Natural killer cell (primary cell): Measurements from ENCODE around the gene C1QTNF5. TPM values are rescaled to one million over a fixed set of nuclear protein-coding genes. Genes with fewer than 3 reads are reported as not detected.

ENCODE experiments used
- ATAC-seq, 3 donors: fragments of 150-1000 bp in 2 of 3; fragments of 200-7000 bp in 1 of 3; cut with Tn5 transposase; 1 replicate in 1 of 3; 2 replicates in 2 of 3; pipeline ENCODE4 v1.10.0; 2021; ENCODE audit warnings: mild to moderate bottlenecking in 2 of 3, moderate library complexity in 2 of 3
- DNase-seq, 2 donors: peaks; one replicate each; pipeline versions ENCODE4 v3.0.0 to v3.0.0-alpha.2; 2013 to 2021; ENCODE audit warnings: mixed read lengths in 1 of 2
- H3K27ac ChIP-seq: one replicate; pipeline ENCODE4 v1.5.1; 2013; ENCODE audit warnings: mild to moderate bottlenecking, low read length
- H3K27me3 ChIP-seq: one replicate; pipeline ENCODE4 v1.6.1; 2013; ENCODE audit warnings: low read length; ENCODE audit not compliant: control insufficient read depth, insufficient read depth
- H3K36me3 ChIP-seq: one replicate; pipeline ENCODE4 v1.6.1; 2013; ENCODE audit warnings: low read length; ENCODE audit not compliant: control insufficient read depth, insufficient read depth
- H3K4me1 ChIP-seq: one replicate; pipeline ENCODE4 v1.6.1; 2013; ENCODE audit warnings: low read length; ENCODE audit not compliant: control insufficient read depth, insufficient read depth
- H3K4me3 ChIP-seq: one replicate; pipeline ENCODE4 v1.5.1; 2013; ENCODE audit warnings: low read length
- H3K9me3 ChIP-seq: one replicate; pipeline ENCODE4 v1.6.1; 2013; ENCODE audit warnings: low read length; ENCODE audit not compliant: control insufficient read depth, insufficient read depth
- H3K27ac Mint-ChIP-seq, 2 donors: one replicate each; pipeline ENCODE4 v1.8.0; 2022; ENCODE audit warnings: mild to moderate bottlenecking in 2 of 2, mixed read lengths in 2 of 2, moderate library complexity in 1 of 2
- H3K27me3 Mint-ChIP-seq, 2 donors: one replicate each; pipeline ENCODE4 v1.8.0; 2022; ENCODE audit warnings: low read depth in 2 of 2, mixed read lengths in 2 of 2
- H3K36me3 Mint-ChIP-seq: one replicate; pipeline ENCODE4 v1.8.0; 2022; ENCODE audit warnings: mixed read lengths
- H3K4me1 Mint-ChIP-seq, 2 donors: one replicate each; pipeline ENCODE4 v1.8.0; 2022; ENCODE audit warnings: mixed read lengths in 2 of 2
- H3K4me3 Mint-ChIP-seq: one replicate; pipeline ENCODE4 v1.8.0; 2022; ENCODE audit warnings: mild to moderate bottlenecking, moderate library complexity, mixed read lengths
- H3K9me3 Mint-ChIP-seq, 2 donors: one replicate each; pipeline ENCODE4 v1.8.0; 2022; ENCODE audit warnings: mixed read lengths in 2 of 2
- WGBS: methylation state at CpG from one replicate; pipeline ENCODE4 v1.1.7; 2013; ENCODE audit warnings: missing lambda C conversion rate; ENCODE audit not compliant: insufficient coverage; 5-methylcytosine and 5-hydroxymethylcytosine counted together
- intact Hi-C: fragments of 100-400 bp; cut with micrococcal nuclease; formaldehyde crosslinking; loops from one replicate; pipeline ENCODE4 v1.14.2; 2022
- total RNA-seq, 4 donors: library from RNA; stranded (reverse); fragments of 120-200 nt in 1 of 4; gene quantifications; one replicate each; pipeline versions ENCODE4 v1.2.3 to v1.2.4, GENCODE V29; 2013 to 2022
- TF ChIP-seq, protein P1 (sequence below): fragments of 200-600 bp; IDR thresholded peaks from one replicate; pipeline ENCODE4 v1.8.0; 2022; ENCODE audit warnings: antibody characterized with exemption

Gene C1QTNF5
- total RNA-seq, 3 donors from 2014 or later (not counting 1 experiment from before 2014, with no cell fraction given) = not detected

DNA sequence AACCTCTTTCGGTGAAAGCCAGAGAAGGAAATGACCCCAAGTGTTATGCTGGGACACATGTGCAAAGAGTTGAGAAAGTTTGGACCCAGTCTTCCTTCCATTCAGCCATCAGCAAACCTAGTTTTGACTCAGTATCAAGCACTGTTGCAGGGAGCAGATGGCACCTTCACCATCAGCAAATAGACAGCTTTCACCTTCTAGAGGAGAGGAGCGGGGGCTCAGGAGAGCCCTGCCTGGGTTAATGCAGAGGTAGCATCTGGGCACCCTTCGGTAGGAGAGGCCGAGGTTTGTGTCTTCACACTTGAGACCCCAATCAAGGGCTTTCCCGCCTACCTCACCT lies 22.0 kb upstream of the C1QTNF5 start:
- Histone ChIP-seq H3K27me3 (peaks cover 27% of the 10 kb centered on the region), H3K4me1 (peaks cover 11% of the 10 kb centered on the region), H3K4me3 (no peak overlapping the region), H3K36me3 (no peaks in the 10 kb centered on the region), H3K27ac (no peak overlapping the region), H3K9me3 (no peaks in the 10 kb centered on the region)
- TF ChIP-seq, protein P1, sequence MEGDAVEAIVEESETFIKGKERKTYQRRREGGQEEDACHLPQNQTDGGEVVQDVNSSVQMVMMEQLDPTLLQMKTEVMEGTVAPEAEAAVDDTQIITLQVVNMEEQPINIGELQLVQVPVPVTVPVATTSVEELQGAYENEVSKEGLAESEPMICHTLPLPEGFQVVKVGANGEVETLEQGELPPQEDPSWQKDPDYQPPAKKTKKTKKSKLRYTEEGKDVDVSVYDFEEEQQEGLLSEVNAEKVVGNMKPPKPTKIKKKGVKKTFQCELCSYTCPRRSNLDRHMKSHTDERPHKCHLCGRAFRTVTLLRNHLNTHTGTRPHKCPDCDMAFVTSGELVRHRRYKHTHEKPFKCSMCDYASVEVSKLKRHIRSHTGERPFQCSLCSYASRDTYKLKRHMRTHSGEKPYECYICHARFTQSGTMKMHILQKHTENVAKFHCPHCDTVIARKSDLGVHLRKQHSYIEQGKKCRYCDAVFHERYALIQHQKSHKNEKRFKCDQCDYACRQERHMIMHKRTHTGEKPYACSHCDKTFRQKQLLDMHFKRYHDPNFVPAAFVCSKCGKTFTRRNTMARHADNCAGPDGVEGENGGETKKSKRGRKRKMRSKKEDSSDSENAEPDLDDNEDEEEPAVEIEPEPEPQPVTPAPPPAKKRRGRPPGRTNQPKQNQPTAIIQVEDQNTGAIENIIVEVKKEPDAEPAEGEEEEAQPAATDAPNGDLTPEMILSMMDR = no peak
- no peak for ATAC-seq
- peaks cover 6% of the 10 kb centered on the region for H3K36me3 Mint-ChIP-seq
- intact Hi-C loops = no loop called here
- H3K4me3 Mint-ChIP-seq = peak overlapping the region; percentile 58
- 89% methylated on average over 5 of the region's 5 CpGs for WGBS
- H3K9me3 Mint-ChIP-seq = no peaks in the 10 kb centered on the region
- no peak for DNase-seq
- peaks cover 7% of the 10 kb centered on the region in 2 donors for H3K4me1 Mint-ChIP-seq
- no peak overlapping the region for H3K27ac Mint-ChIP-seq
- H3K27me3 Mint-ChIP-seq = peaks cover 55 to 63% of the 10 kb centered on the region in 2 donors

DNA sequence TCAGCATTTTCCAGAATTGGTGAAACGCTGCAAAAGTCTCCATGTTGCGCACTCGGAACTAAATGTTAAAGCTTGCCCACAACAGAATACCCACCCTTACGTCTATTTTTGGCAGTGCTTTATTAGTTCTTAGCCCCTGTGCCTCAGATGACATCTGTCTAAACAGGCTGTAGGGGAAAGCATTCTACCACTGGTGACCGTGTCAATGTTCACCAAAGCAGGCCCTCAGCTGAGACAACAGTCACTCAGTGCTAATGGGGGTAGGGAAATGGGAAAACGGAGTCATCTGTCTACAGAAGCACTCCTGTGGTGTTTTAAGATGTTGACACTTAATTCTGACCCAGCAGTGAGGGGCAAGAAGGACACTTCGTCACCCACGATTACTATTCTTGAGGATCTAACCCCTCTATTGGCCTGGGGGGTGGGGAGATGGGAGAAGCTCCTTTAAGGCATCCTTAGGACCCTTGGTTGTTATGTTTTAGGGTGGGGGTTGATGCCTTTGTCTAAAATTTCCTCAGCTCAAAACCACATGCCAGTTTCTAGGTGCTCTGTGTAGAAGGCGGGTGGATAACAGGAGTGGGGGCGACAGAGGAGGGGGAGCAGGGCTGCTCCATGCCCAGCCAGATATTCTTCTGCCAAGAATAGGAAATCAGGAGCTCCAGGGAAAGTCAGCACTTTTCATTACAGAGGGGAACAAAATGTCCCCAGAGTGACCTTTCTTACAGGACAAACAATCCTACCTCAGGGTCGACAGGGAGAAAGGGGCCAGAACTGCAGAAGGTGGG lies 21.4 kb upstream of the C1QTNF5 start:
- no peak for ATAC-seq
- H3K27ac Mint-ChIP-seq = no peak overlapping the region
- Histone ChIP-seq H3K4me3 (no peak overlapping the region), H3K27ac (no peak overlapping the region), H3K27me3 (peaks cover 27% of the 10 kb centered on the region), H3K36me3 (no peaks in the 10 kb centered on the region), H3K4me1 (peaks cover 11% of the 10 kb centered on the region), H3K9me3 (no peaks in the 10 kb centered on the region)
- H3K4me1 Mint-ChIP-seq = peaks cover 7% of the 10 kb centered on the region in 2 donors
- 93% methylated on average over 10 of the region's 11 CpGs for WGBS
- intact Hi-C loops = no loop called here
- H3K27me3 Mint-ChIP-seq = peaks cover 55 to 64% of the 10 kb centered on the region in 2 donors
- H3K36me3 Mint-ChIP-seq = peaks cover 6% of the 10 kb centered on the region
- no peaks in the 10 kb centered on the region for H3K9me3 Mint-ChIP-seq
- DNase-seq = no peak
- TF ChIP-seq, protein P1 = no peak
- H3K4me3 Mint-ChIP-seq = peak overlapping the region; percentile 58

DNA sequence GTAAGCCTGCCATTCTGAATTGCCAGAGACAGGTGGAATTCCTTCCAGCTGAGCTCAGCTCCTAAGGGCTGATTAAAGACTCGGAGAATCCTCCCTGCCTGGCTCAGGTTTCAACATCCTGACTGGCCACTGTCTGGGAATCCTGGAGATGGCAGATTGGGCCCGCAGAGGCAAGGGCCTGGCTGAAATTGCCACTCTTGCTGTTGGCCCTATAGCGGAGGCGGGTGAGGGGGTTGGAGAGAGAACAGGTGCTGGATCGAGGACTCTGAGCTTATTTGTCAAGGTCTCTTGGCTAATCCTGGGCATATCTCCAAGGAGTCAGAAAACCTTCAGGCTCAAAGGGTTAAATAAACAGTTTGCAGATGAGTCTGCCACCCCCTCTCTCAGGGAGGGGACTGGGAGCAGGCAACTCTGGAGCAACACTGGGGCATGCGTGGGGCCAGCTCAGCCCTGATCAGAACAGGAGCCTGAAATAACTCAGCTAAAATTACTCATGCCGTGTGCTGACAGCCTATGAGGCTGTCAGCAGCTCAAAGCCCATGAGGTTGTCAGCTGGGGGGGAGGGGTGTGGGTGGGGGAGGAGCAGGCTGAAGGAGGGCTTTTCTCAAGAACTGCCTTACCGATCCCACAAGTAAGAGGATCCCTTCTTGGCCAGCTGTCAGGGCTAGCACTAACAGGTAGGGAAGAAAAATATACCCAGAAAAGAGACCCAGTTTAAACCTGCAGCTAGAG lies 20.5 kb upstream of the C1QTNF5 start:
- intact Hi-C loops = no loop called here
- ATAC-seq = no peak
- WGBS = 83% methylated on average over 8 of the region's 8 CpGs

More for the DNA sequence above, 20.5 kb upstream of the C1QTNF5 start:
- TF ChIP-seq, protein P1 = no peak
- DNase-seq = no peak
- H3K4me3 Mint-ChIP-seq = no peak overlapping the region
- Histone ChIP-seq H3K9me3 (no peaks in the 10 kb centered on the region), H3K36me3 (no peaks in the 10 kb centered on the region), H3K27ac (no peak overlapping the region), H3K27me3 (peaks cover 27% of the 10 kb centered on the region), H3K4me1 (peaks cover 17% of the 10 kb centered on the region), H3K4me3 (no peak overlapping the region)
- no peaks in the 10 kb centered on the region for H3K9me3 Mint-ChIP-seq
- H3K4me1 Mint-ChIP-seq = peaks cover 13 to 15% of the 10 kb centered on the region in 2 donors
- H3K27ac Mint-ChIP-seq = no peak overlapping the region
- peaks cover 6% of the 10 kb centered on the region for H3K36me3 Mint-ChIP-seq
- peaks cover 52 to 55% of the 10 kb centered on the region in 2 donors for H3K27me3 Mint-ChIP-seq
